GM12878 (cell line): Measurements from ENCODE around the gene LFNG.

ENCODE experiments used
- CEBPB ChIP-seq, 2 experiments: fragments of 150-350 bp in 1 of 2; IDR thresholded peaks; 2 replicates each; pipeline ENCODE4 v1.6.1; 2012 to 2014; ENCODE audit warnings: low read depth in 2 of 2, low read length in 2 of 2, borderline replicate concordance in 1 of 2, inconsistent platforms in 1 of 2
- EGR1 ChIP-seq, 2 experiments: IDR thresholded peaks; 1 replicate in 1 of 2; 2 replicates in 1 of 2; pipeline ENCODE4 v1.6.1; 2011 to 2012; ENCODE audit warnings: low read depth in 2 of 2, low read length in 2 of 2, borderline replicate concordance in 1 of 2, mild to moderate bottlenecking in 1 of 2, moderate library complexity in 1 of 2
- EZH2 ChIP-seq: IDR thresholded peaks from 2 replicates; pipeline ENCODE4 v1.6.1; 2012; ENCODE audit warnings: low read depth, mild to moderate bottlenecking, control low read depth, inconsistent platforms, low read length, borderline replicate concordance; ENCODE audit not compliant: control insufficient read depth
- JUND ChIP-seq: IDR thresholded peaks from 2 replicates; pipeline ENCODE4 v1.6.1; 2012; ENCODE audit warnings: low read depth, mild to moderate bottlenecking, low read length, improper control_type of control experiment, moderate library complexity
- REST ChIP-seq: IDR thresholded peaks from 2 replicates; pipeline ENCODE4 v1.6.1; 2012; ENCODE audit warnings: mild to moderate bottlenecking, low read depth, low read length
- RFX5 ChIP-seq: IDR thresholded peaks from 2 replicates; pipeline ENCODE4 v1.6.1; 2011; ENCODE audit warnings: low read depth, low read length, improper control_type of control experiment

- TF ChIP-seq REST (no peak), RFX5 (no peak), EGR1 (IDR thresholded peaks at IDR 0.05; ENCODE audit: borderline replicate concordance in 1 of 2, low read depth in 2 of 2, low read length in 2 of 2) (0 out of 3 replicates have a peak, but pooled peaks of 1 of the 2 experiments have one; percentile 40), JUND (peak; percentile 98), EZH2 (no peak), CEBPB (IDR thresholded peaks at IDR 0.05; ENCODE audit: borderline replicate concordance in 1 of 2, low read depth in 2 of 2, low read length in 2 of 2) (no peak)
Measured at GRCh38 chr7:2555121-2556052, 35.8 kb downstream of the LFNG start, which contains the start of gene BRAT1.
